MM.1S (cell line): ENCODE results near the gene SLIT1.

Experiments used
- DNase-seq: peaks from one replicate; pipeline ENCODE4 v3.0.0-alpha.2; 2015
- H2AFZ ChIP-seq: fragments of 300-600 bp; sonication (generic); 2 replicates; pipeline ENCODE4 v1.6.0; 2016; ENCODE audit warnings: antibody characterized with exemption, low read length
- H3F3A ChIP-seq: fragments of 300-600 bp; sonication (generic); 2 replicates; pipeline ENCODE4 v1.6.1; 2016; ENCODE audit warnings: mild to moderate bottlenecking, antibody characterized with exemption, low read length, moderate library complexity, mixed read lengths; ENCODE audit not compliant: insufficient read depth
- H3K27ac ChIP-seq: fragments of 300-600 bp; sonication (generic); 2 replicates; pipeline ENCODE4 v1.5.1; 2016; ENCODE audit warnings: mild to moderate bottlenecking, low read length
- H3K27me3 ChIP-seq: fragments of 300-600 bp; sonication (generic); replicated peaks from 2 replicates; pipeline ENCODE4 v1.6.0; 2016; ENCODE audit warnings: low read length; ENCODE audit not compliant: insufficient read depth
- H3K36me3 ChIP-seq: fragments of 300-600 bp; sonication (generic); replicated peaks from 2 replicates; pipeline ENCODE4 v1.6.1; 2016; ENCODE audit warnings: mild to moderate bottlenecking, low read length, mixed read lengths; ENCODE audit not compliant: insufficient read depth
- H3K4me1 ChIP-seq: fragments of 300-600 bp; sonication (generic); 2 replicates; pipeline ENCODE4 v1.6.1; 2016; ENCODE audit warnings: low read length, mixed read lengths
- H3K4me2 ChIP-seq: fragments of 300-600 bp; sonication (generic); 2 replicates; pipeline ENCODE4 v1.6.0; 2016; ENCODE audit warnings: low read depth, low read length
- H3K4me3 ChIP-seq: fragments of 300-600 bp; sonication (generic); 2 replicates; pipeline ENCODE4 v1.5.1; 2016; ENCODE audit warnings: low read length, mixed read lengths
- H3K79me2 ChIP-seq: fragments of 300-600 bp; sonication (generic); 2 replicates; pipeline ENCODE4 v1.6.1; 2016; ENCODE audit warnings: mixed run types, low read length, mixed read lengths
- H3K9ac ChIP-seq: fragments of 300-600 bp; sonication (generic); 2 replicates; pipeline ENCODE4 v1.6.1; 2016; ENCODE audit warnings: low read length, mixed read lengths
- H3K9me2 ChIP-seq: fragments of 300-600 bp; sonication (generic); replicated peaks from 2 replicates; pipeline ENCODE4 v1.6.1; 2016; ENCODE audit warnings: mild to moderate bottlenecking, low read length, mixed read lengths; ENCODE audit not compliant: insufficient read depth
- H3K9me3 ChIP-seq: fragments of 300-600 bp; sonication (generic); replicated peaks from 2 replicates; pipeline ENCODE4 v1.6.1; 2016; ENCODE audit warnings: mild to moderate bottlenecking, low read length, mixed read lengths; ENCODE audit not compliant: insufficient read depth
- H4K20me1 ChIP-seq: fragments of 300-600 bp; sonication (generic); 2 replicates; pipeline ENCODE4 v1.6.1; 2016; ENCODE audit warnings: mild to moderate bottlenecking, low read length, moderate library complexity, mixed read lengths; ENCODE audit not compliant: insufficient read depth
- EZH2 ChIP-seq: fragments of 300-600 bp; sonication (generic); optimal IDR thresholded peaks from 2 replicates; pipeline ENCODE3; 2017; ENCODE audit warnings: low read depth, mild to moderate bottlenecking, antibody characterized with exemption, low read length, mixed read lengths
- EZH2phosphoT487 ChIP-seq: fragments of 300-600 bp; sonication (generic); IDR thresholded peaks from 2 replicates; pipeline ENCODE4 v1.6.1; 2018; ENCODE audit warnings: antibody characterized with exemption, low read length
- TF ChIP-seq, protein P1 (sequence below): fragments of 300-600 bp; sonication (generic); IDR thresholded peaks from 2 replicates; pipeline ENCODE4 v1.5.1; 2016; ENCODE audit warnings: antibody characterized with exemption, low read length, mixed read lengths

SLIT1 gene

DNA sequence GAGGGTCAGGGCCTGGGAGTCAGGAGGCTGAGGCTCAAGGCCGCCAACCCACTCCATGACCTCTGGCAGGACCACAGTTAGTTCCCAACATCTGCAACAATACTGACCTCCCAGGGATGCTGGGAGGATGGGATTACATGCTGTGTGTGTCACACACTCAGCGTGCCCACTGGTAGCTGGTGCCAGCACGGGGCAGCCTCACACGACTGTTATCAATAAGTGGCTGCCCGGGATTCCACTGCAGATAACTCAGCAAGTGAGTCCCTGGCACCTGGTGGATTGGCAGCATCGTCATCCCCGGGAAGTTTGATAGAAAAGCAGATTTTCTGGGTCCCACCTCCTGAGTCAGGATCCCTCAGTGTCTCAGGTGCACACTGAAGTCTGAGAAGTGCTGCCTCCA, 110.3 kb downstream of the SLIT1 start:
- TF ChIP-seq EZH2 (no peak), EZH2phosphoT487 (no peak)
- TF ChIP-seq, protein P1, sequence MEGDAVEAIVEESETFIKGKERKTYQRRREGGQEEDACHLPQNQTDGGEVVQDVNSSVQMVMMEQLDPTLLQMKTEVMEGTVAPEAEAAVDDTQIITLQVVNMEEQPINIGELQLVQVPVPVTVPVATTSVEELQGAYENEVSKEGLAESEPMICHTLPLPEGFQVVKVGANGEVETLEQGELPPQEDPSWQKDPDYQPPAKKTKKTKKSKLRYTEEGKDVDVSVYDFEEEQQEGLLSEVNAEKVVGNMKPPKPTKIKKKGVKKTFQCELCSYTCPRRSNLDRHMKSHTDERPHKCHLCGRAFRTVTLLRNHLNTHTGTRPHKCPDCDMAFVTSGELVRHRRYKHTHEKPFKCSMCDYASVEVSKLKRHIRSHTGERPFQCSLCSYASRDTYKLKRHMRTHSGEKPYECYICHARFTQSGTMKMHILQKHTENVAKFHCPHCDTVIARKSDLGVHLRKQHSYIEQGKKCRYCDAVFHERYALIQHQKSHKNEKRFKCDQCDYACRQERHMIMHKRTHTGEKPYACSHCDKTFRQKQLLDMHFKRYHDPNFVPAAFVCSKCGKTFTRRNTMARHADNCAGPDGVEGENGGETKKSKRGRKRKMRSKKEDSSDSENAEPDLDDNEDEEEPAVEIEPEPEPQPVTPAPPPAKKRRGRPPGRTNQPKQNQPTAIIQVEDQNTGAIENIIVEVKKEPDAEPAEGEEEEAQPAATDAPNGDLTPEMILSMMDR, result no peak
- H3K4me3 ChIP-seq, result no peak overlapping the region

DNA sequence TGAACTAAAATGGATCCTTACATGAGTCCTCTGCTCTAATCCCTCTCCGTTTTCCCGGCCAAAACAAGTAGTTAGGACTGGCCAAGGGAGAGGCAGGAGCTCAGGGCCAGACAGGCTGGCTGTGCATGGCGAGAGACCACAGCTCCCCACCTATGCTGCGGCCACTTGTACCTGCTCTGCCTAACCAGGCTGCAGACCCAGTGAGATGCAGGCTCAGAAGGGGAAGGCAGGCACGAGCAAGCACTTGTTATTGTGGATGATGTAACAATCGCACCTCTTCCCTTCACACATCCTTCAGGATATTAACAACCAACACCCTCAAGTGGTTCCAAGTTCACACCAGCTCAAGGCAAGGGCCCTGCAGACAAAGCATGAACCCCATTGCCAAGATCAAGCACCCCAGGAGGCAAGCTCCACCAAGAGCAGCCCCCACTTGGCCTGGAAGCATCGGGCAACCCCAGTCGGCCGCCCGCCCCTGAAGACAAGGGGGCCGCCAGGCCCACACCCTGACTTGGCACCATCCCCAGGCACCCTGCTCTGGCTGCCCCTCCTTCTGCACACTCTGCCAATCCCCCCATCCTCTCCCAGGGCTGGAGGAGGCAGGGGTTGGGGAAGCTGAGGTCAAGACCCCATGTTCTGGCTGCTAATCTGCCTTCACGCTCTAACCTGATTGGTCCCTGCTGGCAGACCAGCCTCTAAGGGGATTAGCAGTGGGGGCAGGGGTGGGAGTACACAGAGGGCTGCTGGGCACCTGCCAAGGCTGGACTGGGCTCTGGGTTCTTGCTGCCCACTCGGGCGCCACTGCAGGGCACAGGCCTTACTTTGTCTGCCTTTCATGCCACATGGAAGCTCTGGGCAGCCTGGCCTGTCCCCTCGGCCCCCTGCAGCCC, 111.3 kb downstream of the SLIT1 start:
- no peak overlapping the region for H2AFZ ChIP-seq
- no peaks in the 10 kb centered on the region for H4K20me1 ChIP-seq
- H3K4me3 ChIP-seq, result no peak overlapping the region
- H3K9me3 ChIP-seq, result no peaks in the 10 kb centered on the region
- no peak for TF ChIP-seq EZH2
- TF ChIP-seq, protein P1, result no peak
- no peak for TF ChIP-seq EZH2phosphoT487
- no peaks in the 10 kb centered on the region for H3F3A ChIP-seq
- H3K79me2 ChIP-seq, result no peaks in the 10 kb centered on the region
- no peak overlapping the region for H3K4me2 ChIP-seq
- peaks cover 81% of the 10 kb centered on the region for H3K27me3 ChIP-seq
- H3K9me2 ChIP-seq, result no peaks in the 10 kb centered on the region
- no peak overlapping the region for H3K9ac ChIP-seq
- H3K4me1 ChIP-seq, result no peaks in the 10 kb centered on the region
- no peak for DNase-seq
- H3K27ac ChIP-seq, result no peak overlapping the region
- H3K36me3 ChIP-seq, result no peaks in the 10 kb centered on the region

More for the DNA sequence above, 110.3 kb downstream of the SLIT1 start:
- Histone ChIP-seq H2AFZ (no peak overlapping the region), H3K36me3 (no peaks in the 10 kb centered on the region), H3K27ac (no peak overlapping the region), H3K27me3 (peaks cover 87% of the 10 kb centered on the region), H3K9me3 (no peaks in the 10 kb centered on the region), H3F3A (no peaks in the 10 kb centered on the region), H3K4me1 (no peaks in the 10 kb centered on the region), H3K4me2 (no peak overlapping the region), H4K20me1 (no peaks in the 10 kb centered on the region), H3K79me2 (no peaks in the 10 kb centered on the region), H3K9ac (no peak overlapping the region), H3K9me2 (no peaks in the 10 kb centered on the region)
- DNase-seq, result no peak

DNA sequence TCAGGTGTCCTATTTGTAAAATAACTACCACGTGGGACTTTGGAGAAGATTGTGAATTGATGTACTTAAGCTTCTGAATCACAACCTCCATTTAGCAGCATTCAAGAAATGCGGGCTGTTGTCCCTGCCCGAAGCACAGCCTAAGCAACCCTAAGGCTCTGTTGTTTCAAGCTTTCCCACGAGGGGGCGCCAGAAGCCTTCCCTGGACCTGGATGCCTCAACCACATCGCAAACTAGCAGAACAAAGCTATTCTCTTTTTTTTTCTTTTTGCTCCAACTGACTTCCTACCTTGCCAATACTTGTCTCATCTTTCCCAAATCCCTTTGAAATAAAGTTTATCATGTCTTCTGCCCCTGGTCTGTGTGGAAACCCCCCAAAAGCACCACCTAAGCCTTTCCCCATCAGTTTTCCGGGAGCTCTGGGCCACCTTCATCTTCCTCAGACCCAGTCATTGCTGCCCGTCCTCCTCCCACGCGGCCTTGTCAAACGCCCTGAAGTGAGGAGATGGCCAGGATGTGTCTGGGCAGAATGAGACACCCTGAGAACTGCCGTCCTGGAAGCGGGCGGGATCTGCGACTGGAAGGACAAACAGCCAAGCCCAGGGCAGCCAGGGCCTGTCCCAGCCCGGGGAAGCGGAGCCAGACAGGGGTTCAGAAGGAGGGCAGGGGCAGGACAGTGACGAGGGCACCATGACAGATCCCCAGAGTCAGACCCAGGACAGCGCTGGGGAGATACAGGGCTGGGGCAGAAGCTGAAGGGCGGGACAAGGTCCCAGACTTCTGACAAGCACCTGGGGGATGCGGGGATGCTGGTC, 112.7 kb downstream of the SLIT1 start:
- Histone ChIP-seq H4K20me1 (no peaks in the 10 kb centered on the region), H3K4me2 (no peak overlapping the region), H3K79me2 (no peaks in the 10 kb centered on the region), H3K9ac (no peak overlapping the region), H3K27ac (no peak overlapping the region), H2AFZ (no peak overlapping the region), H3K9me3 (no peaks in the 10 kb centered on the region), H3K4me1 (no peaks in the 10 kb centered on the region), H3K36me3 (no peaks in the 10 kb centered on the region), H3F3A (no peaks in the 10 kb centered on the region), H3K9me2 (no peaks in the 10 kb centered on the region), H3K27me3 (peaks cover 70% of the 10 kb centered on the region), H3K4me3 (no peak overlapping the region)
- no peak for TF ChIP-seq EZH2
- TF ChIP-seq, protein P1, result peak; percentile 91
- TF ChIP-seq EZH2phosphoT487, result no peak
- peak; percentile 71 for DNase-seq
